HG03097 (cell line): ENCODE data around the gene SLFN5.
"Not testable (repeated sequence)": the region's sequence is repeated elsewhere in the genome, so short reads cannot be mapped to it uniquely, and the experiment has no call there.

Experiments
- ATAC-seq: cut with Tn5 transposase; IDR thresholded peaks from one replicate; pipeline ENCODE4 v1.9.1; 2021; ENCODE audit not compliant: unreplicated experiment, low FRiP score

SLFN5 gene

GRCh38 chr17:35241520-35241919 is 1.4 kb upstream of the SLFN5 start:
- no peak for ATAC-seq

GRCh38 chr17:35242158-35242804 is 591 bp upstream of the SLFN5 start:
- peak; percentile 41 for ATAC-seq

GRCh38 chr17:35243561-35244340 is 879 bp downstream of the SLFN5 start:
- peak; percentile 17 for ATAC-seq

GRCh38 chr17:35244341-35245195 is 1.7 kb downstream of the SLFN5 start:
- ATAC-seq, result peak; percentile 39

GRCh38 chr17:35245196-35245486 is 2.3 kb downstream of the SLFN5 start:
- ATAC-seq, result no peak

- no peak for ATAC-seq
Measured at GRCh38 chr17:35252651-35253050, 9.8 kb downstream of the SLFN5 start.

GRCh38 chr17:35254107-35254773 is 11.4 kb downstream of the SLFN5 start:
- no peak for ATAC-seq

- no peak for ATAC-seq
Measured at GRCh38 chr17:35255316-35255715, 12.4 kb downstream of the SLFN5 start.

- ATAC-seq, result no peak
Measured at GRCh38 chr17:35256629-35257028, 13.8 kb downstream of the SLFN5 start.

- no peak for ATAC-seq
Measured at GRCh38 chr17:35257208-35257659, 14.4 kb downstream of the SLFN5 start.

GRCh38 chr17:35259001-35259400 is 16.1 kb downstream of the SLFN5 start:
- no peak for ATAC-seq

- ATAC-seq, result no peak
Measured at GRCh38 chr17:35265071-35265470, 22.2 kb downstream of the SLFN5 start.

GRCh38 chr17:35265566-35266141 is 22.8 kb downstream of the SLFN5 start:
- ATAC-seq, result no peak

- ATAC-seq, result not testable (repeated sequence)
Measured at GRCh38 chr17:35274167-35275066, 31.5 kb downstream of the SLFN5 start.

GRCh38 chr17:35278454-35278853 is 35.6 kb downstream of the SLFN5 start:
- ATAC-seq, result not testable (repeated sequence)

GRCh38 chr17:35278876-35279275 is 36.0 kb downstream of the SLFN5 start:
- not testable (repeated sequence) for ATAC-seq

GRCh38 chr17:35283767-35284166 is 40.9 kb downstream of the SLFN5 start:
- no peak for ATAC-seq

GRCh38 chr17:35284955-35285354 is 42.1 kb downstream of the SLFN5 start:
- no peak for ATAC-seq

GRCh38 chr17:35286120-35286781 is 43.4 kb downstream of the SLFN5 start:
- no peak for ATAC-seq
